HL-60 (cell line): ENCODE measurements around the gene TSHZ2.

Experiments used
- CTCF ChIP-seq: IDR thresholded peaks from one replicate; pipeline ENCODE4 v1.5.1; 2011; ENCODE audit warnings: low read length, control low read depth, inconsistent platforms; ENCODE audit not compliant: insufficient read depth
- POLR2AphosphoS5 ChIP-seq: IDR thresholded peaks from 2 replicates; pipeline ENCODE4 v1.6.1; 2012; ENCODE audit warnings: low read depth

- no peak for TF ChIP-seq CTCF
- TF ChIP-seq POLR2AphosphoS5 = no peak
Observed at GRCh38 chr20:53073636-53074415, 101.7 kb downstream of the TSHZ2 start.
